SK-N-SH (cell line): ENCODE data around the gene PER3. TPM values are rescaled to one million over a fixed set of nuclear protein-coding genes. Genes with fewer than 3 reads are reported as not detected.

Experiments used
- CTCF ChIA-PET: fragments of 300-600, 350-600 bp; formaldehyde crosslinking; extraction: SDS; loops from one replicate; lab custom pipeline; 2021; lab: Yijun Ruan, JAX
- POLR2A ChIA-PET: fragments of 350-600 bp; sonication (Branson Sonifier 250); formaldehyde crosslinking; extraction: SDS; loops from one replicate; lab custom pipeline; 2020; ENCODE audit warnings: antibody characterized with exemption, inconsistent platforms; lab: Yijun Ruan, JAX
- DNase-seq: peaks from one replicate; pipeline ENCODE4 v3.0.0; 2012
- H2AFZ ChIP-seq: fragments of 200-600 bp; sonication (generic); 2 replicates; pipeline ENCODE4 v1.8.1; 2016; ENCODE audit warnings: antibody characterized with exemption, mild to moderate bottlenecking, low read depth
- H3F3A ChIP-seq: fragments of 200-600 bp; sonication (generic); replicated peaks from 2 replicates; pipeline ENCODE3; 2016; ENCODE audit warnings: antibody characterized with exemption, mild to moderate bottlenecking; ENCODE audit not compliant: insufficient read depth
- H3K27ac ChIP-seq, 2 experiments: fragments of 200-500 bp in 1 of 2; fragments of 200-600 bp in 1 of 2; sonication (Bioruptor generic) in 1 of 2; sonication (generic), shearing (Covaris generic) in 1 of 2; 2 replicates each; pipeline versions ENCODE4 v1.5.1 to v1.6.1; 2014 to 2016; ENCODE audit warnings: low read depth in 2 of 2, inconsistent platforms in 1 of 2, low read length in 1 of 2, mild to moderate bottlenecking in 1 of 2, mixed read lengths in 1 of 2
- H3K27me3 ChIP-seq: fragments of 200-600 bp; sonication (generic), shearing (Covaris generic); 2 replicates; pipeline ENCODE4 v1.6.1; 2016; ENCODE audit warnings: mixed run types; ENCODE audit not compliant: insufficient read depth
- H3K36me3 ChIP-seq, 2 experiments: fragments of 200-500 bp in 1 of 2; fragments of 200-600 bp in 1 of 2; sonication (Bioruptor generic) in 1 of 2; sonication (generic) in 1 of 2; replicated peaks in 1 of 2; 2 replicates each; pipeline versions ENCODE3 to v1.5.1; 2014 to 2016; ENCODE audit warnings: low read length in 1 of 2, mild to moderate bottlenecking in 1 of 2; ENCODE audit not compliant: insufficient read depth in 2 of 2, control insufficient read depth in 1 of 2
- H3K4me1 ChIP-seq, 2 experiments: fragments of 200-500 bp in 1 of 2; fragments of 200-600 bp in 1 of 2; sonication (Bioruptor generic) in 1 of 2; sonication (generic), shearing (Covaris generic) in 1 of 2; 2 replicates each; pipeline versions ENCODE4 v1.5.1 to v1.6.1; 2014 to 2016; ENCODE audit warnings: low read depth in 1 of 2, low read length in 1 of 2, mixed run types in 1 of 2; ENCODE audit not compliant: insufficient read depth in 2 of 2, control insufficient read depth in 1 of 2
- H3K4me2 ChIP-seq: fragments of 200-600 bp; sonication (generic), shearing (Covaris generic); 2 replicates; pipeline ENCODE4 v1.6.1; 2017; ENCODE audit warnings: mixed run types
- H3K4me3 ChIP-seq, 2 experiments: fragments of 200-500 bp in 1 of 2; fragments of 200-600 bp in 1 of 2; sonication (Bioruptor generic) in 1 of 2; sonication (generic), shearing (Covaris generic) in 1 of 2; 2 replicates each; pipeline versions ENCODE4 v1.5.1 to v1.8.1; 2014 to 2016; ENCODE audit warnings: low read depth in 2 of 2, inconsistent platforms in 1 of 2, low read length in 1 of 2, mild to moderate bottlenecking in 1 of 2, mixed read lengths in 1 of 2, moderate library complexity in 1 of 2
- H3K79me2 ChIP-seq: fragments of 200-600 bp; sonication (generic); 2 replicates; pipeline ENCODE4 v1.8.1; 2017; ENCODE audit warnings: mild to moderate bottlenecking; ENCODE audit not compliant: insufficient read depth
- H3K9ac ChIP-seq: fragments of 200-600 bp; sonication (generic); 2 replicates; pipeline ENCODE4 v1.6.1; 2017; ENCODE audit warnings: mixed run types
- H3K9me2 ChIP-seq: fragments of 200-600 bp; sonication (generic); 2 replicates; pipeline ENCODE4 v1.6.1; 2017; ENCODE audit warnings: mixed run types
- H3K9me3 ChIP-seq: fragments of 200-600 bp; sonication (generic); 2 replicates; pipeline ENCODE4 v1.6.1; 2017; ENCODE audit warnings: mixed run types, mild to moderate bottlenecking, moderate library complexity
- H4K20me1 ChIP-seq: fragments of 200-600 bp; sonication (generic); 2 replicates; pipeline ENCODE4 v1.6.1; 2017; ENCODE audit warnings: mild to moderate bottlenecking, mixed run types; ENCODE audit not compliant: insufficient read depth
- CHD2 ChIP-seq: fragments of 150-350 bp; IDR thresholded peaks from 2 replicates; pipeline ENCODE4 v1.6.1; 2018; ENCODE audit warnings: low read length; ENCODE audit not compliant: partially characterized antibody
- EP300 ChIP-seq, 2 experiments: IDR thresholded peaks; 2 replicates each; pipeline versions ENCODE4 v1.4.0 to v1.6.1; 2012; ENCODE audit warnings: borderline replicate concordance in 1 of 2, low read depth in 1 of 2, low read length in 1 of 2
- EZH2phosphoT487 ChIP-seq: fragments of 200-600 bp; sonication (generic); IDR thresholded peaks from 2 replicates; pipeline ENCODE4 v1.6.1; 2017; ENCODE audit warnings: low read depth, mixed run types, mild to moderate bottlenecking, antibody characterized with exemption, moderate library complexity, borderline replicate concordance
- FOSL2 ChIP-seq: IDR thresholded peaks from 2 replicates; pipeline ENCODE4 v1.4.0; 2012; ENCODE audit warnings: low read depth, mild to moderate bottlenecking, moderate library complexity, borderline replicate concordance
- FOXM1 ChIP-seq: IDR thresholded peaks from 2 replicates; pipeline ENCODE4 v1.4.0; 2012; ENCODE audit warnings: low read depth, mild to moderate bottlenecking
- GATA2 ChIP-seq: sonication (generic); formaldehyde crosslinking; IDR thresholded peaks from 2 replicates; pipeline ENCODE4 v1.5.0; 2020; ENCODE audit warnings: mild to moderate bottlenecking, missing genetic modification reagents
- IRF3 ChIP-seq: fragments of 150-350 bp; IDR thresholded peaks from 2 replicates; pipeline ENCODE4 v1.6.1; 2016; ENCODE audit warnings: mild to moderate bottlenecking, low read depth, low read length
- JUND ChIP-seq: IDR thresholded peaks from 2 replicates; pipeline ENCODE4 v1.4.0; 2012
- MXI1 ChIP-seq: IDR thresholded peaks from 2 replicates; pipeline ENCODE4 v1.6.1; 2012; ENCODE audit warnings: mild to moderate bottlenecking, low read depth, low read length, improper control_type of control experiment
- NFIC ChIP-seq: IDR thresholded peaks from 2 replicates; pipeline ENCODE4 v1.4.0; 2012; ENCODE audit warnings: borderline replicate concordance
- RAD21 ChIP-seq: IDR thresholded peaks from 2 replicates; pipeline ENCODE4 v1.6.1; 2012; ENCODE audit warnings: mild to moderate bottlenecking, low read length
- RCOR1 ChIP-seq: fragments of 150-350 bp; IDR thresholded peaks from 2 replicates; pipeline ENCODE4 v1.6.1; 2017; ENCODE audit warnings: antibody characterized with exemption, low read length
- REST ChIP-seq: IDR thresholded peaks from 2 replicates; pipeline ENCODE4 v1.6.1; 2012; ENCODE audit warnings: mild to moderate bottlenecking, low read depth, low read length, moderate library complexity
- RXRA ChIP-seq: IDR thresholded peaks from 2 replicates; pipeline ENCODE4 v1.4.0; 2012; ENCODE audit warnings: low read depth, mild to moderate bottlenecking, borderline replicate concordance
- USF1 ChIP-seq: IDR thresholded peaks from 2 replicates; pipeline ENCODE4 v1.4.0; 2012; ENCODE audit warnings: low read depth, borderline replicate concordance
- YY1 ChIP-seq: IDR thresholded peaks from 2 replicates; pipeline ENCODE4 v1.4.0; 2012; ENCODE audit warnings: low read depth, mild to moderate bottlenecking
- ZBTB33 ChIP-seq: IDR thresholded peaks from 2 replicates; pipeline ENCODE4 v1.4.0; 2012; ENCODE audit warnings: low read depth, borderline replicate concordance
- WGBS: methylation state at CpG from one replicate; pipeline ENCODE4 v1.1.6; 2017; ENCODE audit warnings: low lambda C conversion rate; 5-methylcytosine and 5-hydroxymethylcytosine counted together
- polyA plus RNA-seq, 3 experiments: library from polyadenylated mRNA; depleted of rRNA; stranded (reverse); fragments of >200 nt; gene quantifications; 2 replicates each; pipeline ENCODE4 v1.2.3, GENCODE V29; 2012

The PER3 gene
- polyA plus RNA-seq, 1 of the 3 experiments (the other 2 are of a cell fraction): 6.0 TPM

GRCh38 chr1:7838714-7839113, 54.6 kb downstream of the PER3 start:
- ChIA-PET POLR2A (no interaction called here), CTCF (interaction anchor here (0.6 kb wide), 1 partner anchor 378 kb away, joined by 3 read pairs; no protein-coding TSS in a partner anchor)
- 93% methylated on average over 2 of the region's 2 CpGs for WGBS
- DNase-seq: no peak
- TF ChIP-seq CHD2 (no peak), USF1 (no peak), FOSL2 (no peak), ZBTB33 (no peak), RCOR1 (no peak), JUND (no peak), MXI1 (no peak), NFIC (no peak), EP300 (IDR thresholded peaks at IDR 0.05; ENCODE audit: borderline replicate concordance in 1 of 2, low read depth in 1 of 2, low read length in 1 of 2) (no peak), RXRA (no peak), GATA2 (no peak), YY1 (no peak), EZH2phosphoT487 (no peak), RAD21 (no peak), FOXM1 (no peak)
- H3K79me2 ChIP-seq: no peaks in the 10 kb centered on the region
- no peak overlapping the region for H2AFZ ChIP-seq
- H3F3A ChIP-seq: no peaks in the 10 kb centered on the region
- H3K4me1 ChIP-seq: no peaks in the 10 kb centered on the region
- H3K4me2 ChIP-seq: no peak overlapping the region
- peaks cover 26 to 80% of the 10 kb centered on the region in 2 experiments for H3K36me3 ChIP-seq
- H4K20me1 ChIP-seq: no peaks in the 10 kb centered on the region
- peaks cover 12% of the 10 kb centered on the region; the same call in 1 of the 2 replicates for H3K9me3 ChIP-seq
- H3K4me3 ChIP-seq: no peak overlapping the region
- H3K27ac ChIP-seq: no peak overlapping the region
- no peaks in the 10 kb centered on the region for H3K27me3 ChIP-seq
- H3K9me2 ChIP-seq: no peaks in the 10 kb centered on the region
- H3K9ac ChIP-seq: no peak overlapping the region

GRCh38 chr1:7839526-7839925, 55.4 kb downstream of the PER3 start:
- Histone ChIP-seq H3K4me2 (no peak overlapping the region), H3F3A (no peaks in the 10 kb centered on the region), H2AFZ (no peak overlapping the region), H3K4me3 (no peak overlapping the region), H3K9me2 (no peaks in the 10 kb centered on the region), H3K79me2 (no peaks in the 10 kb centered on the region), H3K27ac (no peak overlapping the region), H3K4me1 (no peaks in the 10 kb centered on the region), H3K9me3 (peaks cover 12% of the 10 kb centered on the region; the same call in 1 of the 2 replicates), H3K9ac (no peak overlapping the region), H3K36me3 (peaks cover 26 to 82% of the 10 kb centered on the region in 2 experiments)
- WGBS: 84% methylated on average over 3 of the region's 3 CpGs
- DNase-seq: no peak
- CTCF ChIA-PET: no interaction called here
- TF ChIP-seq RCOR1 (no peak), EZH2phosphoT487 (no peak), IRF3 (no peak), REST (no peak)
- TF ChIP-seq, all 33 proteins: peak for 0
- POLR2A ChIA-PET: no interaction called here
- Histone ChIP-seq H4K20me1 (no peaks in the 10 kb centered on the region), H3K27me3 (no peaks in the 10 kb centered on the region)
